GM12874 (cell line): ENCODE measurements around the gene ASIC2.

Experiments used
- CTCF ChIP-seq: IDR thresholded peaks from 2 replicates; pipeline ENCODE4 v1.5.1; 2011; ENCODE audit warnings: low read depth, mild to moderate bottlenecking, control low read depth, low read length, moderate library complexity; ENCODE audit not compliant: insufficient read depth

The ASIC2 gene

GRCh38 chr17:33007186-33007585, 285.9 kb downstream of the ASIC2 start:
- TF ChIP-seq CTCF = no peak

DNA sequence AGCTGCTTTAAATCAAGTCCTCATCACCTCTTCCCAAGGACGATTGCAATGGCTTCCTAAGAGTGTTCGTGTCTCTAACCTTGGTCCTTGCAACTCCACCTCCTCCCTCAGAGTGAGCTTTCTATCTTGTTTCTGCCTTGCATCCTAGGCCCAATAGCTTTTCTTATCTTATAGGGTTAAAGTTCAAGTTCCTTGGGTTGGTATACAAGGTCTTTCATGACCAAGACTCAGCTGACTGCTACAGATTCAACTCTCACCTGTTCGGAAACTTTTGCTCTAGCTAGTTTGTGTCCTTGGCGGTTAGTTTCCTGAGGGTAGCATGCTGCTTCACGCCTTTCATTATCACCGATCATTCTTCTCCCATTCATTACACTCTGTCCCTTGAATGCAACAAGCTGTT, 290.8 kb downstream of the ASIC2 start:
- TF ChIP-seq CTCF = no peak

GRCh38 chr17:32998887-32999228, 294.2 kb downstream of the ASIC2 start:
- TF ChIP-seq CTCF = no peak

GRCh38 chr17:32998111-32998886, 294.8 kb downstream of the ASIC2 start:
- TF ChIP-seq CTCF = peak; percentile 85

DNA sequence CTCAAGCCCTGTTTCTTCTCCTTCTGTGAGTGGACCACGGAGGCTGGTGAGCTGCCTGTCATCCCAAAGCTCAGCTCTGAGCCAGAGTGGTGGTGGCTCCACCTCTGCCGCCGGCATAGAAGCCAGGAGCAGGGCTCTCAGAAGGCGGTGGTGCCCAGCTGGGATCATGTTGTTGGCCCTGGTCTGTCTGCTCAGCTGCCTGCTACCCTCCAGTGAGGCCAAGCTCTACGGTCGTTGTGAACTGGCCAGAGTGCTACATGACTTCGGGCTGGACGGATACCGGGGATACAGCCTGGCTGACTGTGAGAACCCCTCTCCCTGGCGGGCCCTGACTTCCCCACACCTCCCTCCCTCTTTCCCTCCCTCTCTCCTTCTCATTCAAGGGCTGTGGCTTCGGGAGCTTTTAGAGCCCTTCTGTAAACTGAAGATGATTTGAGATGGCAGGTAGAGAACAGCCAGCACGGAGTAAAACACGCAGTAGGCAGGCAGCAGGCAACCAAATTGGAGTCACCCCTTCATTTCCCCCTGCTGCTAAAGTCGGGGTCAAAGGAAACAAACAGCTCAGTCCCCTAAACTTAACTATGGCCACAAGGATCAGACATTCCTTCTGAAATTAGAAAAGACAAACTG, 297.6 kb downstream of the ASIC2 start:
- no peak for TF ChIP-seq CTCF

DNA sequence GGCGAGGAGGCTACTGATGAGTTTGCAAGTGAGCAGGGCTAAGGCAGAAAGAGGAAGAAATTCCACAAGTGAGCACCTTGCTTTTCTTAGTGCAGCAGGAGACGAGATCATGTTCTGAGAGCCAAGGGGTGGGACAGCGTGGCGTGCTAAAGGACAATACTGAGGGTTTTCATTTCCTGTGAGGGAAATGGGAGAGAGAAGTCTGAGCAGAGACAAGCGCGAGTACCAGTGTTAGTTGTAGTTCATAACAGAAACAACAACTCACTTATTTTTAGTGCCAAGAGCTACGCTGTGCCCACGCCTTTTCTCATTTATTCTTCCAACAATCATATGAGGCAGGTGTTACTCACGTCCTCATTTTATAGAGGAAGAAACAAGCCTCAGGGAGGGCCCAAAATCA, 299.1 kb downstream of the ASIC2 start:
- no peak for TF ChIP-seq CTCF

GRCh38 chr17:32992321-32993033, 300.6 kb downstream of the ASIC2 start:
- TF ChIP-seq CTCF = no peak
